ENCODE data around the gene FADS2. TPM values are rescaled to one million over a fixed set of nuclear protein-coding genes. Genes with fewer than 3 reads are reported as not detected.
A peak's percentile ranks its signal among the peaks of the same experiment; 100 is the strongest.

FADS2 gene
- total and polyA plus RNA-seq, 10 of the 15 experiments (the other 5 are each of a cell fraction or from before 2014, with no cell fraction given), result 3.3 to 313 (median 149) TPM

DNA sequence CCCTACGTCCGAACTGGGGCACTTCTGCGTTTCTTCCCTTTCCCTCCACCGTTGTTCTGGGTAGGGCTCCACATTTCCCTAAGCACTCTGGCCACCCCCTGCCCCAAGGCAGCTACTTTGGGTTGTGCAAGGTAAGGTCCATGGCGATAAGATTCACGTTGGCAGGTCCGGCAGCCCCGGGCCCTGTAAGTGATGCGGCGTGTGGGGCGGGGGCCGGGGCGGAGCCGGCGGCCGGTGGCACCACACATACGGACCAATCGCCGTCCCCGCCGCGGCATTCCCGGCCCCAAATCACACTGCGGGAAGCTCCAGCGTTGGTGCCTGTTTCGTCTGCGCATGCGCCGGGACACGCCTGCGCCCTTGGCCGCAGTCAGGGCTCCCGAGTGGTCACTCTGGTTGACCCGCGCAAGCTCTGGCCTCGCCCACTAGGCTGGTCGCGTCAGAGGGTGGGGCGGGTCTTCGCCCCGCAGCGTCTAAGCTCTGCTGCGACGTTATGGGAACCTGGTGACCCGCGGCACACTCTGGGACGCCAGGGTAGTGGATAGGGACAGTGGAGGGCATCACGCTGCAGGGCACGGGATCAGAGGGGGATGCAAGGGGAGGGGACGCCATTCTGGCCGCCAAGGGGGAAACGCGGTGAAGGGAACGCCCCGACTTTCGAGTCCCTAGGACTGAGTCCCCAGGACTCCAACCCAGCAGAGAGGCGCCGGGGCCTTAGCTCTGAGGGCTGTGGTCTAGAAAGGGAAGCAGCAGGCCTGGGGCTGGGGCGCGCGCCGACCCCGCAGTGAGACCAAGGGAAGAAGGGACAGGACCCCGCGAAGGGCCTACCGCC is 12.9 kb upstream of the FADS2 start (continued):
- no peak for TF ChIP-seq BCL11A (IDR thresholded peaks at IDR 0.05; ENCODE audit: low read depth, low read length)
- TF ChIP-seq, protein P1, sequence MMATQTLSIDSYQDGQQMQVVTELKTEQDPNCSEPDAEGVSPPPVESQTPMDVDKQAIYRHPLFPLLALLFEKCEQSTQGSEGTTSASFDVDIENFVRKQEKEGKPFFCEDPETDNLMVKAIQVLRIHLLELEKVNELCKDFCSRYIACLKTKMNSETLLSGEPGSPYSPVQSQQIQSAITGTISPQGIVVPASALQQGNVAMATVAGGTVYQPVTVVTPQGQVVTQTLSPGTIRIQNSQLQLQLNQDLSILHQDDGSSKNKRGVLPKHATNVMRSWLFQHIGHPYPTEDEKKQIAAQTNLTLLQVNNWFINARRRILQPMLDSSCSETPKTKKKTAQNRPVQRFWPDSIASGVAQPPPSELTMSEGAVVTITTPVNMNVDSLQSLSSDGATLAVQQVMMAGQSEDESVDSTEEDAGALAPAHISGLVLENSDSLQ (IDR thresholded peaks at IDR 0.05), result no peak
- no peak for TF ChIP-seq YBX1 (IDR thresholded peaks at IDR 0.05)
- TF ChIP-seq CHD2 (IDR thresholded peaks at IDR 0.05; ENCODE audit: borderline replicate concordance, low read depth, low read length), result 0 out of 2 replicates have a peak, but pooled peaks have one; percentile 22
- TF ChIP-seq, protein P2, sequence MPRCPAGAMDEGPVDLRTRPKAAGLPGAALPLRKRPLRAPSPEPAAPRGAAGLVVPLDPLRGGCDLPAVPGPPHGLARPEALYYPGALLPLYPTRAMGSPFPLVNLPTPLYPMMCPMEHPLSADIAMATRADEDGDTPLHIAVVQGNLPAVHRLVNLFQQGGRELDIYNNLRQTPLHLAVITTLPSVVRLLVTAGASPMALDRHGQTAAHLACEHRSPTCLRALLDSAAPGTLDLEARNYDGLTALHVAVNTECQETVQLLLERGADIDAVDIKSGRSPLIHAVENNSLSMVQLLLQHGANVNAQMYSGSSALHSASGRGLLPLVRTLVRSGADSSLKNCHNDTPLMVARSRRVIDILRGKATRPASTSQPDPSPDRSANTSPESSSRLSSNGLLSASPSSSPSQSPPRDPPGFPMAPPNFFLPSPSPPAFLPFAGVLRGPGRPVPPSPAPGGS (IDR thresholded peaks at IDR 0.05; ENCODE audit: borderline replicate concordance, insufficient read depth, low read depth, low read length, poor library complexity, severe bottlenecking), result peak; percentile 35
- no peak for TF ChIP-seq HDAC6 (IDR thresholded peaks at IDR 0.05; ENCODE audit: unreplicated experiment)
- TF ChIP-seq KLF5 (IDR thresholded peaks at IDR 0.05; ENCODE audit: partially characterized antibody), result no peak
- peak; percentile 83; the same call in 1 of the 2 replicates for TF ChIP-seq HDGF (IDR thresholded peaks at IDR 0.05)
- peak; percentile 24 for TF ChIP-seq SMAD1 (IDR thresholded peaks at IDR 0.05; ENCODE audit: low read depth, partially characterized antibody)
- 0 out of 3 replicates have a peak, but pooled peaks have one; percentile 7 for TF ChIP-seq POU2F2 (IDR thresholded peaks at IDR 0.05; ENCODE audit: borderline replicate concordance, low read depth, low read length)
- TF ChIP-seq, protein P3, sequence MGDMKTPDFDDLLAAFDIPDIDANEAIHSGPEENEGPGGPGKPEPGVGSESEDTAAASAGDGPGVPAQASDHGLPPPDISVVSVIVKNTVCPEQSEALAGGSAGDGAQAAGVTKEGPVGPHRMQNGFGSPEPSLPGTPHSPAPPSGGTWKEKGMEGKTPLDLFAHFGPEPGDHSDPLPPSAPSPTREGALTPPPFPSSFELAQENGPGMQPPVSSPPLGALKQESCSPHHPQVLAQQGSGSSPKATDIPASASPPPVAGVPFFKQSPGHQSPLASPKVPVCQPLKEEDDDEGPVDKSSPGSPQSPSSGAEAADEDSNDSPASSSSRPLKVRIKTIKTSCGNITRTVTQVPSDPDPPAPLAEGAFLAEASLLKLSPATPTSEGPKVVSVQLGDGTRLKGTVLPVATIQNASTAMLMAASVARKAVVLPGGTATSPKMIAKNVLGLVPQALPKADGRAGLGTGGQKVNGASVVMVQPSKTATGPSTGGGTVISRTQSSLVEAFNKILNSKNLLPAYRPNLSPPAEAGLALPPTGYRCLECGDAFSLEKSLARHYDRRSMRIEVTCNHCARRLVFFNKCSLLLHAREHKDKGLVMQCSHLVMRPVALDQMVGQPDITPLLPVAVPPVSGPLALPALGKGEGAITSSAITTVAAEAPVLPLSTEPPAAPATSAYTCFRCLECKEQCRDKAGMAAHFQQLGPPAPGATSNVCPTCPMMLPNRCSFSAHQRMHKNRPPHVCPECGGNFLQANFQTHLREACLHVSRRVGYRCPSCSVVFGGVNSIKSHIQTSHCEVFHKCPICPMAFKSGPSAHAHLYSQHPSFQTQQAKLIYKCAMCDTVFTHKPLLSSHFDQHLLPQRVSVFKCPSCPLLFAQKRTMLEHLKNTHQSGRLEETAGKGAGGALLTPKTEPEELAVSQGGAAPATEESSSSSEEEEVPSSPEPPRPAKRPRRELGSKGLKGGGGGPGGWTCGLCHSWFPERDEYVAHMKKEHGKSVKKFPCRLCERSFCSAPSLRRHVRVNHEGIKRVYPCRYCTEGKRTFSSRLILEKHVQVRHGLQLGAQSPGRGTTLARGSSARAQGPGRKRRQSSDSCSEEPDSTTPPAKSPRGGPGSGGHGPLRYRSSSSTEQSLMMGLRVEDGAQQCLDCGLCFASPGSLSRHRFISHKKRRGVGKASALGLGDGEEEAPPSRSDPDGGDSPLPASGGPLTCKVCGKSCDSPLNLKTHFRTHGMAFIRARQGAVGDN (IDR thresholded peaks at IDR 0.05), result peak; percentile 67; the same call in 1 of the 2 replicates
- TF ChIP-seq, protein P4, sequence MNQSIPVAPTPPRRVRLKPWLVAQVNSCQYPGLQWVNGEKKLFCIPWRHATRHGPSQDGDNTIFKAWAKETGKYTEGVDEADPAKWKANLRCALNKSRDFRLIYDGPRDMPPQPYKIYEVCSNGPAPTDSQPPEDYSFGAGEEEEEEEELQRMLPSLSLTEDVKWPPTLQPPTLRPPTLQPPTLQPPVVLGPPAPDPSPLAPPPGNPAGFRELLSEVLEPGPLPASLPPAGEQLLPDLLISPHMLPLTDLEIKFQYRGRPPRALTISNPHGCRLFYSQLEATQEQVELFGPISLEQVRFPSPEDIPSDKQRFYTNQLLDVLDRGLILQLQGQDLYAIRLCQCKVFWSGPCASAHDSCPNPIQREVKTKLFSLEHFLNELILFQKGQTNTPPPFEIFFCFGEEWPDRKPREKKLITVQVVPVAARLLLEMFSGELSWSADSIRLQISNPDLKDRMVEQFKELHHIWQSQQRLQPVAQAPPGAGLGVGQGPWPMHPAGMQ (IDR thresholded peaks at IDR 0.05; ENCODE audit: borderline replicate concordance), result no peak
- 0 out of 2 replicates have a peak, but pooled peaks have one; percentile 24 for TF ChIP-seq CREB1 (IDR thresholded peaks at IDR 0.05; ENCODE audit: low read depth)
- TF ChIP-seq ETV6 (conservative IDR thresholded peaks at IDR 0.05 in 1 of 2, IDR thresholded peaks at IDR 0.05 in 1 of 2; ENCODE audit: borderline replicate concordance in 1 of 2, low read depth in 1 of 2), result no peak
- no peak for TF ChIP-seq MYC (IDR thresholded peaks at IDR 0.05; ENCODE audit: insufficient read depth, insufficient read length, insufficient replicate concordance, low read length, severe bottlenecking)
- no peak for TF ChIP-seq CEBPB (IDR thresholded peaks at IDR 0.05; ENCODE audit: borderline replicate concordance in 1 of 2, low read depth in 2 of 2, low read length in 2 of 2)

Data from GM12878 (cell line).